Karpas-422 (cell line): ENCODE data around the gene CDK6. TPM values are rescaled to one million over a fixed set of nuclear protein-coding genes. Genes with fewer than 3 reads are reported as not detected.

Experiments used
- DNase-seq: peaks from one replicate; pipeline ENCODE4 v3.0.0-alpha.2; 2015
- H2AFZ ChIP-seq: fragments of 200-600 bp; sonication (generic); 2 replicates; pipeline ENCODE4 v1.6.1; 2014; ENCODE audit warnings: antibody characterized with exemption, low read length, mixed read lengths
- H3K27ac ChIP-seq: fragments of 200-600 bp; sonication (generic); 2 replicates; pipeline ENCODE4 v1.5.1; 2014; ENCODE audit warnings: mild to moderate bottlenecking, low read length, moderate library complexity
- H3K27me3 ChIP-seq: fragments of 200-600 bp; sonication (generic); 2 replicates; pipeline ENCODE4 v1.6.1; 2014; ENCODE audit warnings: low read length, mixed read lengths
- H3K36me3 ChIP-seq: fragments of 200-600 bp; sonication (generic); 2 replicates; pipeline ENCODE4 v1.6.1; 2014; ENCODE audit warnings: low read length, mixed read lengths; ENCODE audit not compliant: insufficient read depth
- H3K4me1 ChIP-seq: fragments of 200-600 bp; sonication (generic); 2 replicates; pipeline ENCODE4 v1.6.1; 2014; ENCODE audit warnings: mild to moderate bottlenecking, low read length, mixed read lengths
- H3K4me2 ChIP-seq: fragments of 200-600 bp; sonication (generic); 2 replicates; pipeline ENCODE4 v1.6.1; 2014; ENCODE audit warnings: low read length, low read depth, mild to moderate bottlenecking; ENCODE audit not compliant: poor library complexity, severe bottlenecking
- H3K4me3 ChIP-seq: fragments of 200-600 bp; sonication (generic); 2 replicates; pipeline ENCODE4 v1.5.1; 2014; ENCODE audit warnings: mild to moderate bottlenecking, antibody characterized with exemption, low read length, mixed read lengths
- H3K79me2 ChIP-seq: fragments of 200-600 bp; sonication (generic); 2 replicates; pipeline ENCODE4 v1.6.1; 2014; ENCODE audit warnings: mild to moderate bottlenecking, low read length, mixed read lengths
- H3K9ac ChIP-seq: fragments of 200-600 bp; sonication (generic); 2 replicates; pipeline ENCODE4 v1.6.0; 2014; ENCODE audit warnings: low read length
- H3K9me2 ChIP-seq: fragments of 200-600 bp; sonication (generic), shearing (Covaris generic); replicated peaks from 2 replicates; pipeline ENCODE4 v1.6.0; 2014; ENCODE audit warnings: mild to moderate bottlenecking, low read length, moderate library complexity; ENCODE audit not compliant: insufficient read depth
- H3K9me3 ChIP-seq: fragments of 300-700, 200-600 bp; sonication (generic); 2 replicates; pipeline ENCODE4 v1.6.1; 2014; ENCODE audit warnings: low read length, mixed read lengths
- H4K20me1 ChIP-seq: fragments of 200-600 bp; sonication (generic); 2 replicates; pipeline ENCODE4 v1.6.1; 2014; ENCODE audit warnings: mild to moderate bottlenecking, antibody characterized with exemption, low read length, low read depth; ENCODE audit not compliant: insufficient read depth
- total RNA-seq: library from RNA; depleted of rRNA; stranded (reverse); fragments of >200 nt; shearing (Covaris generic); gene quantifications from 2 replicates; pipeline ENCODE4 v1.2.3, GENCODE V29; 2014; ENCODE audit warnings: low replicate concordance

CDK6 gene
- total RNA-seq, 1 experiment from 2014 or later: 65.1 TPM

DNA sequence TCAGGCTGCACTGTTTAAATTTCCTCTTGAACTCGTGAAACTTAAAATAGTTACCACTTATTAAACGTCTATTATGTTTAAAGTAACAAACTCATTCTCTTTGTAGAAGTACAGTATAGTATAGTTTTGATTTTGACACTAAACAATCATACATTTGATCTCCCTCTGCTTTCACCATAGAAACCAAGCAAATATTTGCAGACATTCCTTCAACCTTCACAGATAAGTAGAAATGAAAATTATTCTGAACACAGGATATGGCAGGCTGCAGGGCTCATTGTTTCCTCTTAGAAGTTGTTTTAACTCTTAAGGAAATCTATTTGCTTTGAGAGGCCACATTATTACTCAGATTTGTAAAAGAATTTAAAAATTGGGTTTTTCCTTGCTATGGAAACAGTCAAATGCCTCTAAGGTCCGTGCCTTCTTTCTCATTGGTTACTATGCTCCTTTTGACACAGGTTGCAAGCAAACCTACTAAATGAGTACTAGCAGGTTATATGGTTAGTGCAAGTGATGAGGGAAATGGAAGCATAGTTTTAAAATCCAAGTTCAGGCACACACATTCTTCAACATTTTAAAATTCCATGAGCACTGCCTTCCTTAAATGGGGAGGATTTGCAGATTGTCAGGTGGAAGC is 153.4 kb downstream of the CDK6 start:
- Histone ChIP-seq H4K20me1 (no peaks in the 10 kb centered on the region), H3K36me3 (no peaks in the 10 kb centered on the region), H3K27ac (no peak overlapping the region), H3K9me3 (no peaks in the 10 kb centered on the region), H2AFZ (no peak overlapping the region), H3K27me3 (no peaks in the 10 kb centered on the region), H3K4me2 (no peak overlapping the region), H3K79me2 (peaks cover 37% of the 10 kb centered on the region), H3K4me3 (no peak overlapping the region), H3K9ac (no peak overlapping the region), H3K9me2 (no peaks in the 10 kb centered on the region), H3K4me1 (no peaks in the 10 kb centered on the region)
- DNase-seq: no peak

DNA sequence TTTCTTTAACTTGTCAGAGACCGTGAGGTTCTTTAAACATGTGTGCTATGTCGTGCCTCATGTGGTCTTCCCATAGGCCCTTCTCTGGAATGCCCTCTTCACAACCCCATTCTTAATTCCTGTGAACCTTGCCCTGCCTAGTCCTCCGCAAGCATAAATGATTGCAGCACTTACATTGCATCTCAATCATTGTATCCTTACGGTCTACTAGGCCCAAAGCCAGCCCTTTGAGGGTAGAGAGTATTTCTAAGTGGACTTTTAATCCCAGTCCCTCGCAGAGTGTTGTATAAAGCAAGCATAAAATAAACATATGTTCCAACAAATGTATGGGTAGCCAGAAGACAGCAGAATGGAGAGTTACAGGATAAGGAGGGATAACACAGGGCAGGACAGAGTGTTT is 154.0 kb downstream of the CDK6 start:
- H3K9me2 ChIP-seq: no peaks in the 10 kb centered on the region
- peaks cover 32% of the 10 kb centered on the region for H3K79me2 ChIP-seq
- no peak overlapping the region for H3K9ac ChIP-seq
- DNase-seq: no peak
- no peaks in the 10 kb centered on the region for H3K9me3 ChIP-seq
- H3K4me3 ChIP-seq: no peak overlapping the region
- no peaks in the 10 kb centered on the region for H3K27me3 ChIP-seq
- no peaks in the 10 kb centered on the region for H3K4me1 ChIP-seq
- no peak overlapping the region for H2AFZ ChIP-seq
- no peak overlapping the region for H3K27ac ChIP-seq
- no peaks in the 10 kb centered on the region for H4K20me1 ChIP-seq
- no peak overlapping the region for H3K4me2 ChIP-seq
- no peaks in the 10 kb centered on the region for H3K36me3 ChIP-seq

DNA sequence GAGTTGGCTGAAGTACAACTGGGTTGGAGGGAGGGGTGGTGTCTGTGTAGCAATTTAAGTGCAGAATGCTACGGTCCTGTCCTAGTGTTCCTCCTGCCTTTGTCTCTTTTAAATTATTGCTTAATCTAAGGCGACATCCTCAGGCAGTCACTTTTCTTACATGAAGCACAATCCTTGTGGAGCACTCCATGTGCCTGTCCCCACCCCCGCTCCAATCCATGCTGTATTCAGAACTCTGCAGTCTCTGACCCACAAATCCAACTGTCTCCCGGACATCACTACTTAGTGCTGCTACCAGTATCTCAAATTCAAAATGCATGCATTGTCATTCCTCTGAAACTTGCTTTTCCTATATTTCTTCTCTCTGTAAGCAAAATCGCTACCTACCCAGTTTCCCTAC is 154.7 kb downstream of the CDK6 start:
- H3K79me2 ChIP-seq: peaks cover 29% of the 10 kb centered on the region
- H3K27me3 ChIP-seq: no peaks in the 10 kb centered on the region
- H3K9me3 ChIP-seq: no peaks in the 10 kb centered on the region
- no peaks in the 10 kb centered on the region for H3K9me2 ChIP-seq
- H3K4me3 ChIP-seq: no peak overlapping the region
- no peaks in the 10 kb centered on the region for H4K20me1 ChIP-seq
- no peak for DNase-seq
- H3K27ac ChIP-seq: no peak overlapping the region
- H3K9ac ChIP-seq: no peak overlapping the region
- H3K4me1 ChIP-seq: no peaks in the 10 kb centered on the region
- H3K4me2 ChIP-seq: no peak overlapping the region
- no peaks in the 10 kb centered on the region for H3K36me3 ChIP-seq
- H2AFZ ChIP-seq: no peak overlapping the region

DNA sequence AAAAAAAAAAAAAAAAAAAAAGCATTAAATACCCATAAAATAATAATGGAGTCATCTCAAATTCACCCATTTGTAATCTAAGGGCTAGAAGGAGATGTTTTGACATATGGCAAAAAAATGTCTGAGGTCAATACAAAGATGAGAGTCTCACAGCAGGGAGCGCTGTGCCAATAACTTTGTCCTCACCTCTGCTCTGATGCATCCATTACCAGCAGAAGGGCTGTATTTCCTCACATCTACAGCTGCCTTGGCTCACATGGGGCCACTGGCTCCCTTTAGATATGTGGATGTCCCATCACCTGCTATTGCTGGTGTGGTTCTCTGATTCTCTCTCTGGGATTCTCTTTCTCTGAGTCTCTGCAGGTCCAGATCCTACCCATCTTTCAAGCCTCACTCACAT is 155.9 kb downstream of the CDK6 start:
- H3K27me3 ChIP-seq: no peaks in the 10 kb centered on the region
- H3K36me3 ChIP-seq: no peaks in the 10 kb centered on the region
- H3K9me3 ChIP-seq: no peaks in the 10 kb centered on the region
- H4K20me1 ChIP-seq: no peaks in the 10 kb centered on the region
- H3K4me2 ChIP-seq: no peak overlapping the region
- no peak overlapping the region for H2AFZ ChIP-seq
- H3K9me2 ChIP-seq: no peaks in the 10 kb centered on the region
- H3K79me2 ChIP-seq: peaks cover 29% of the 10 kb centered on the region
- no peak overlapping the region for H3K27ac ChIP-seq
- H3K4me1 ChIP-seq: no peaks in the 10 kb centered on the region
- H3K4me3 ChIP-seq: no peak overlapping the region
- no peak overlapping the region for H3K9ac ChIP-seq
- no peak for DNase-seq

DNA sequence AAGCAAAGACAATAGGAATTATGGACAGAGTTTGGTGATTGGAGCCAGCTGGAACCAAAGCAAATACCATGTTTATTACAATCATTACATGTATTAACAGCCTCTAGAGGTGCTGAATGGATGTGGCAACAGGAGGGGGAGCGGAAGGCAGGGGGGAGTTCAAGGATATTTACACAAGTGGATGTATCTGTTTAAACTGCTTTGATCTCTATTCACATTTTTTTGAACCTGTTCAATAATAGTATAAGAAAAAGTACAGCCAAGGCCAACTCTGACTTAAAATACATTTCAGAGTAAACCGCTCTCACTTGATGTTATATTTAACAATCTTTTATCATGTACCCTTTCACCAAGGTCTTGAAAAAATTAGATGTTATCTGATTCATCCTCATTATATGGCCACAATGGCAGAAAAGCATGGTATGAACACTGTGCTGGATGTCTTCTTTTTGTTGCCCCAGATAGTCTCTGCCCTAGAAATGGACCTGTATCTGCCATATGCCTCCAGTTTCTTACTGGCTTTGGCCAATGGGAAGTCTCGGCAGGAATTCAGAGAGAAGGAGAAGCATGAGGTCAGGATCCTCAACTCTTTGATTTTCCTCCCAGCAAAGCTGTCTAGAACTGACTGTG is 158.0 kb downstream of the CDK6 start:
- Histone ChIP-seq H4K20me1 (no peaks in the 10 kb centered on the region), H3K4me2 (no peak overlapping the region), H3K36me3 (no peaks in the 10 kb centered on the region), H3K27me3 (no peaks in the 10 kb centered on the region), H3K79me2 (peaks cover 23% of the 10 kb centered on the region; the same call in 1 of the 2 replicates), H2AFZ (no peak overlapping the region), H3K27ac (no peak overlapping the region), H3K9me2 (no peaks in the 10 kb centered on the region), H3K4me1 (no peaks in the 10 kb centered on the region), H3K9ac (no peak overlapping the region), H3K4me3 (no peak overlapping the region), H3K9me3 (no peaks in the 10 kb centered on the region)
- DNase-seq: no peak

DNA sequence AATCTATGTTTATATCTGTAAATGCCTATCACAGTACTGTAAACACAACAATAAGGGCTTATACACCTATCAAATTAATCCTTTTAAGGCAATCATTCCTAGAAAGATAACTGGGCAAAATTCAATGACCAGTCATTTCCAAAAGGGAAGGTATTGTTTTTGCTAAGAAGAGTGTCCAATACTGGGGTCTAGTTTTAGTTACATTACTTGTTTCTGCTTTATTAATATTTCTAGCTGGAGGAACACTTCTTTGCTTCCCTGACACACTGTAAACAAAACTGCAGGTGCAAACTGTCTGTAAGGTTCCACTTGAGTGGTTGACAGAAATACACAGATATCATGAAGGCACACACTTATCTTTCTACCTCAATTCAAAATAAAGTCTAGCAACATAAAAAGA is 162.0 kb downstream of the CDK6 start:
- Histone ChIP-seq H3K79me2 (peaks cover 22% of the 10 kb centered on the region; the same call in 1 of the 2 replicates), H3K9me3 (no peaks in the 10 kb centered on the region), H3K36me3 (no peaks in the 10 kb centered on the region), H3K4me2 (no peak overlapping the region), H3K27me3 (no peaks in the 10 kb centered on the region), H2AFZ (no peak overlapping the region), H3K27ac (no peak overlapping the region), H3K9me2 (no peaks in the 10 kb centered on the region), H4K20me1 (no peaks in the 10 kb centered on the region), H3K9ac (no peak overlapping the region), H3K4me3 (no peak overlapping the region), H3K4me1 (no peaks in the 10 kb centered on the region)
- DNase-seq: no peak

DNA sequence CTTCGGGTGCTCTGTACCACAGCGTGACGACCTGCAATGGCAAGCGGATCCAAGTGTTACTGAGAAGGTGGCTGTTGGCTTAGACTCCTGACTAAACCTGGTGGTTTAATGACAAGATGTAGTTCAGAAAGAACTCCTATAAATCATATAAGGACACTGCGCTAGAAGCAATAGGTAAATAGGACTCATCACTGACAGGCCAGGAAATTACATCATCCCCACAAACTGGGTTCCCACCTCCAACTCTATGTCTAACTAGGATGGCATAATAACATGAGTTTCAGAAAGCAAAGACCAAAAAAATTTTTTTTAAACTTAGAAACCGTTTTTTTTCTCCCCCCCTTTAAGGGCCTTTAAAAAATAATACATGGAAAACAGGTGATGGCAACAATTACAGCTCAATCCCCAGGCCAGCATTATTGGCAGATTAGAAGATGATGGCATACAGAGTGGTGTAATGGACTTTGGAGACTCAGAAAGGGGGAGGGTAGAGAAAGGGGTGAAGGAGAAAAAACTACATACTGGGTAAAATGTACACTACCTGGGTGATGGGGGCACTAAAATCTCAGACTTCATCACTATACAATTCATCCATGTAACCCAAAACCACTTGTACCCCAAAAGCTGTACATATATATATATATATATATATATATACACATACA is 164.7 kb downstream of the CDK6 start:
- Histone ChIP-seq H3K9me3 (no peaks in the 10 kb centered on the region), H3K27ac (no peak overlapping the region), H2AFZ (no peak overlapping the region), H3K4me1 (no peaks in the 10 kb centered on the region), H4K20me1 (no peaks in the 10 kb centered on the region), H3K9ac (no peak overlapping the region), H3K79me2 (peaks cover 25% of the 10 kb centered on the region; the same call in 1 of the 2 replicates), H3K4me2 (no peak overlapping the region), H3K27me3 (no peaks in the 10 kb centered on the region), H3K9me2 (no peaks in the 10 kb centered on the region), H3K36me3 (no peaks in the 10 kb centered on the region), H3K4me3 (no peak overlapping the region)
- no peak for DNase-seq

DNA sequence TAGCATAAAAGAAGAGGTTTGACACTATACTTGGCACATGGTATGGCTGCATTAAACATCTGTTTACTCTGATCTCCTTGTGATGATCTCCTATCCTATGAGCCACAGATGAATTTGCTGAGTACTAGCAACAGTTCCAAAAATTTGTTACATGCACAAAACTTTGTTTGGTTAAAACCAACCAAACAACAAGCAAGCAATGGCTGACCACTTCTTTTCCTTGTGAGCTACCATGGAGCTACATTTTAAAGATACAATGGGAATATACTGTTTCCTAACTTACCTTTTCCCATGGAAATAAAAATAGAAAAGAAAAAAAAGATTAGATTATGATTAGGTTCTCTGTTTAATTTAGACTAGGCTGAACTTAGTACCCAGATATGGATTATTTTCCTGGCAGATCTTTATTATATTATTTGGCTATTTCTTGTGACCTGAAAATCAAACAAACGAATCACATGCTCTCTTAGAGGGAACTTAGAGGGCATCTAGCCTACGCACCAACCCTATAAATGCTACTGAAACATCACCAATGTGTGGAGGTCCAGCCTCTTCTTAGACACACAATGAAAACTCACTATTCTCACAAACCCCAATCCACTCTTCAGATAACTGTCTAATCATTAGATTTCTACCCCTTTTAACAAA is 166.0 kb downstream of the CDK6 start:
- Histone ChIP-seq H3K27ac (no peak overlapping the region), H3K9me2 (no peaks in the 10 kb centered on the region), H3K4me3 (no peak overlapping the region), H3K36me3 (no peaks in the 10 kb centered on the region), H3K4me1 (no peaks in the 10 kb centered on the region), H3K9ac (no peak overlapping the region), H3K27me3 (no peaks in the 10 kb centered on the region), H3K79me2 (peaks cover 35% of the 10 kb centered on the region), H3K4me2 (no peak overlapping the region), H3K9me3 (no peaks in the 10 kb centered on the region), H2AFZ (no peak overlapping the region), H4K20me1 (no peaks in the 10 kb centered on the region)
- DNase-seq: no peak
